ENCODE measurements around the gene IL20.

The IL20 gene, protein sequence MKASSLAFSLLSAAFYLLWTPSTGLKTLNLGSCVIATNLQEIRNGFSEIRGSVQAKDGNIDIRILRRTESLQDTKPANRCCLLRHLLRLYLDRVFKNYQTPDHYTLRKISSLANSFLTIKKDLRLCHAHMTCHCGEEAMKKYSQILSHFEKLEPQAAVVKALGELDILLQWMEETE

DNA sequence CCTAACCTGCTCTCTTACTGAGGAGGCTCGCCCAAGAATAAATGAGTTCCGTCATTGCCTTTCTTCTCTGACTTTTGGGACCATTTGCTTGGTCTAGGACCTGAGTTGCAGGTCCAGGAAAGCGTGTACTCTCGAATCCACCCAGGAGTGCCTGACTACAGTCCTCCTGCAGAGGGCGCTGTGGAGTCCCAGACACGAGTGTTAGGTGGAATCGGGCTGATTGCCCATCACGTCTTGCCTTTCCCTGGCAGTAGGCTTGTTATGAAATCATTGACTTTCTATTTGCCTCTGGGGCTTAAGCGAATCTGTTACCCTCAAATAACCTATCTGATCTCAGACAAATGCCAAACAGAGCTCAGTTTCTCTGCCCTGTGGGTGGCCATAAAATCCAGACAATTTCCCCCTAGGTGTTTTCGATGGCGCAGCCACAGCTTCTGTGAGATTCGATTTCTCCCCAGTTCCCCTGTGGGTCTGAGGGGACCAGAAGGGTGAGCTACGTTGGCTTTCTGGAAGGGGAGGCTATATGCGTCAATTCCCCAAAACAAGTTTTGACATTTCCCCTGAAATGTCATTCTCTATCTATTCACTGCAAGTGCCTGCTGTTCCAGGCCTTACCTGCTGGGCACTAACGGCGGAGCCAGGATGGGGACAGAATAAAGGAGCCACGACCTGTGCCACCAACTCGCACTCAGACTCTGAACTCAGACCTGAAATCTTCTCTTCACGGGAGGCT lies at the start of gene IL20:
IL20 (plus strand) TSS at position 685 of the 733 bp plus-strand sequence. CDS start 230 bp downstream, outside the sequence.
- DNase-seq (ENCODE audit: low read depth in 3 of 3) = peak; percentile 69 to 79 (median 70)

DNA sequence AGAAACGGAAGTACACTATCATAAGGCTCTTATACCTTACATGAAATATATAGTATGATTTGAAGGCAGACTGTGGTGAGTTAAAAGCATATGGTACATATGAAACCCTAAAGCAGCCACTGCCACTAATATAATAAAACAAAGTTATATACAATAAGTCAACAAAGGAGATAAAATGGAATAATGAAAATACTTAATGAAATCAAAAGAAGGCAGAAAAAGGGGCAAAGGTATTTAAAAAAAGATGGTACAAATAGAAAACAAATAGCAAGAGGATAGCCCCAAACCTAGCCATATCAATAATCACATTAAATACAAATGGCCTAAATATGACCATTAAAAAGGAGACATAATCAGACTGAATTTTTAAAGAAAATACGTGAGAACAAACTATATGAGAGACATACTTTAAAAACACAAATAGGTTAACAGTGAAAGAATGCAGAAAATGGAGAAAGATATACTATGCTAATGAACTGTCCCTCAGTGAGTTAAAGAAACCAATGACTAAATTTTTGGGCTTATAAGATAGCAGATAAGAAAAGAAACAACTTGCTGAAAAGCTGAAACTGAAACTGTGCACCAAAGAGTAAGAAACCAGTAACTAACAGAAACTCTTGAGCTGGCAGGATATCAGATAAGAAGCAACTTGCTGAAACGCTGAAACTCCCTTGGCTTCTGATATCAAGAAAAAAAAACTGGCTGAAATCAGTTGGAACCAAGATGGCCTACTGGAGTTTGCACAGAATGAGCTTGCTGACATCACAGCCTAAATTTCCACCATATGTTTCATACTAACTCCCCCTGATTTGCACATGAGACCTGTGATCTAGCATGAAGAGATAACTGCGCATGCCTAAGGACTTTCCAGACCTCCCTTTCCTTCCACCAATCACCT lies 48.8 kb upstream of the IL20 start:
- DNase-seq (ENCODE audit: low read depth in 3 of 3) = no peak

DNA sequence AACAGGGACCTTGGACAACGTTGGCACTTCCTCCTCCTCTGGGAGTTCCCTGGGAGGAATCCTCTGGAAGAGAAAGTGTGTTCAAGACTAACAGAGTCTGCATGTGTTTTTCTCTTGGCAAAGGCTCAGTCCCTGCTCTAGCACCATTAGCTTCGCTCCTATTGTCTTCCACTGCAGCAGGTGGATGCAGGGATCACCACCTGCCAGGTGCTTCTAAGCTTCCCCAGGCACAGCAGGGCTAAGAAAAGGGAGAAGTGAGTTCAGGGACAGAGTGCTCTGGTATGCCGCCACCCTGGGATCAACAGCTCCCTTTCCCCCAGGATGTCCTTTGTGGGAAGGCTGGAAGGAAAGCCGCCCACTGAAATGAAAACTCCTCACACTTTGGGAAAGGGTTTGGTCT lies 43.9 kb upstream of the IL20 start:
- DNase-seq (ENCODE audit: low read depth in 3 of 3) = no peak

DNA sequence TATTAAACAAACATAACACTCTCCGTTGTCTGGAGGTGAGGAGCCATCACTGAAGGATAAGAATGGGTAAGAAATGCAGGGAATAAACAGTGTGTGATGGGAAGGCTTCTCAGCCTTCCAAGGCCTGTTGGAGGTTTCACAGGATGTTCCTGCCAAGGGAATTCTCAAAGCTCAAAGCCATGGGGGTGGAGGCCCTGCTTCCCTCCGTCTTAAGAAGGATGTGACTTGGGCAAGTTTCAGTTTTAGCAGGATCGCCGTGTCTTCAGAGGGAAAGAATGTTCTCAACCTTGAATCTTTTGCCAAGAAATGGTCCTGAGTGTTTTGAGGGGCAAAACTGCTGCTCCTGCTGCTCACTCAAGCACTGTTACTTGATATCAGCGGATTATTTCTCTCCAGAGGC lies 41.7 kb upstream of the IL20 start:
- no peak for DNase-seq (ENCODE audit: low read depth in 3 of 3)

DNA sequence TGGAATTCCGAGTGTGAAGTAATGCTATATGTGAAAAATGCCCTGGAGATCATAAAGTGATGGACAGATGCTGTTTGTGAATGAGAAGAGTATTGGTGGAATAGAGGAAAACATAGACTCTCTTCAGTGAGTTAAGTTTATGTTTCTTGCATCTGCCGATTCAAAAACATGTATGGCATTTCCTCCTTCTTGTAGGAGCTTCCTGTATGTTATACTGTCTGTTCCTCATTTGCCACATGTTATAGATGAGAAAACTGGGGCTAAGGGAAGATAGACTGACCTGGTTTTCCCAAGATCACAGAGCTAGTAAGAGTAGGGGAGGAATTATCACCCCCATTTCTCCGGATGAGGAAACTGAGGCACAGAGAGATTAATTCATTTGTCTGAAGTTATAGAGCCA lies 41.1 kb upstream of the IL20 start:
- no peak for DNase-seq (ENCODE audit: low read depth in 3 of 3)

DNA sequence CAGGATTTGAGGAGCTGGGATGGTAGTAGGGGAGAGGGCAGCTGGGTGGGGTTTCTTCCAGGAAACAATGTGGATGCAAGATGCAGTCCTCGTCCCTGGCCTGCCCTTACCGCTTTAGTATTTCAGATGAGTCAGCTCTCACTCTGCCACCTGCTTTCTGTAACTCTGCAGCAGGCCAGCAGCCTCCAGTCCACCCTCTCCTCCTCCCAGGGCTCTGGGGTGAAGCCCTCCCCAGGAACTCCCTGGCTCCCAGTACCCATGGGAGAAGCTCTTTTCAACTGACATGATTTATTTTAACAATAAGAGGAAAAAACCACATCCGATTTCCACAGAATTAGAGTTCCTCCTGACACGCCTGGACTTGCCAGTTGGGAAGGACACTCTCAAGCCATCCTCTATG lies 39.0 kb upstream of the IL20 start:
- DNase-seq (ENCODE audit: low read depth in 3 of 3) = no peak

DNA sequence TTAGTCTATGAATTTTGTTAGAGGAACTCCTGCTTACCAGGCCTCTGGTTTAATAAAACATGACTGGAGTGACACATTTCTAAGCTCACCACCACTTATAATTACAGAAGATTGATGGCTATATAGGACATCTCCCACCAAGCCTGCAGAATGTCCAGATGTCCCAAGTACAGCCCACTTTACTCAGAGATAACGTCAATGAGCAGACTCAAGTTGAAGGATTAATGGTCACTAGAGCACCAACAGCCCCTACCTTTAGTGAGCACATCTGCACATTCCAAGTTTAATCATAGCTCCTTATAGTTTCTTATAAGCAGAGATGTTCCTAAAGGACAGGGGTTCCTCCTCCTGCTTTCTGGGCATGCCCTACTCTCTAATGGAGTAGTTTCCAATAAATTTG lies 37.4 kb upstream of the IL20 start:
- no peak for DNase-seq (ENCODE audit: low read depth in 3 of 3)

DNA sequence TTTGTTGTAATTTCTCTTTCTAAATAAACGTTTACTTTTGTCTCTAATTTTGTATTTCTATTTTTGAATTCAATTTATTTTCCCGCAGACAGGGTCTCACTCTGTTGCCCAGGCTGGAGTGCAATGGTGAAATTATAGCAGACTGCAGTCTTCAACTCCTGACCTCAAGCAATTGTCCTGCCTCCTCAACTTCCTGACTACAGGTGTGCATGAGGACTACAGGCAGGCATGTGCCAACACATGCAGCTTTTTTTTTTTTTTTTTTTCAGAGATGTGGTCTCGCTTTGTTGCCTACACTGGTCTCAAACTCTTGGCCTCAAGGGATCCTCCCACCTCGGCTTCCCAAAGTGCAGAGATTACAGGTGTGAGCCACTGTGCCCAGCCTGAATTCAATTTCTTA lies 36.7 kb upstream of the IL20 start:
- no peak for DNase-seq (ENCODE audit: low read depth in 3 of 3)

DNA sequence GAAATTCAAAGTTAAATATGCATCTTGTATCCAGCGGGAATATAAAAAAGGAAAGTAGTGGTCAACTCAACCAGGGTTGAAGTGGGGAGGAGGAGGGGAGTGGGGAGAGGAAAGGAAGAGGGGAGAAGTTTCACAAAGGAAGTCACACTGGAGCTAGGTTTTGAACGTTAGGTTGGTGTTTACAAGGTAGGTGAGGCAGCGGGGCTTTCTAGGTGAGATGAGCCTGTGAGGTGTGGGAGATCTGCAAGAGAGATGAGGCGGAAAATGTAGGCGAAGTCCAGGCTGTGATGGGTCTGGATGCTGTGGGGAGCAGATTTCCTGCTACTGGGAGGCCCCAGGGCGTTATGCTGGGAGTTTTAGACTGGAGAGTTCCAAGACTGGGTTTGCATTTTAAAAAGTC lies 36.1 kb upstream of the IL20 start:
- DNase-seq (ENCODE audit: low read depth in 3 of 3) = no peak

DNA sequence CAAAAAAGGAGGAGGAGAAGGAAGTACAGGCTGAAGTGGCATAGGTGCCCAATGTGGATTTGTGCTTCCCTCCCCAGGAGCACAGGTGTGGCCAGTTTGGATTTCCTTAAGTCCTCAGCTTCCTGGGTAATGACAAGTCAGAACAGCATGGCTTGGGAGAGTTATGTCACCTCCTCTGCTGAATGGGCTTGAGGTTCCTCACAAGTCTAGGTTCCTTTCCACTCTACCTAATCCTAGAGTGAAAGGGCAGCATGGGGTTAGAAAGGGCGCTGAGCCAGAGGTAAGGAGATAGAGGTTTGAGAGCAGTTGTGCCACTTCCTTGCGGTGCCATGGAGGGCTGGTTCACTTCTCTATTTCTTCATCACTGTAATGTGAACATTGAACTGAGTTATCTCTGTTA lies 35.5 kb upstream of the IL20 start:
- DNase-seq (ENCODE audit: low read depth in 3 of 3) = no peak

DNA sequence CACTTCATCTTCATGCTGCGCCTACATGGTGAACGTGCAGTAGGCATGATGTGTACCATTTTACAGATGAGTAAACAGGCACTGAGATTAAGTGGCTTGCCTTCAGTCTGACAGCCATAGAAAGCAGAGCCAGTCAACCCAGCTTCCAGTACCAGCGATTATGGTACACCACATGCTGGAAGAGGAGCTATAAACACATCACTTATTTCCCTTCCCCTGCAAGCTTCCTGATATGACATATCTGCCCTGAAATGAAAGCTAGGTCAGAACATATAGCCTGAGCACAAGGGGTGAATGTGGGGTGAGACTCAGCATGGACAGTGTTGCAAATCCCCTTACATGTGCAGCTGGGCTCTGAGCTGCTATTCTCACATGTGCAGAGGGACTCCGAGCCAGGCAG lies 33.8 kb upstream of the IL20 start:
- DNase-seq (ENCODE audit: low read depth in 3 of 3) = no peak

DNA sequence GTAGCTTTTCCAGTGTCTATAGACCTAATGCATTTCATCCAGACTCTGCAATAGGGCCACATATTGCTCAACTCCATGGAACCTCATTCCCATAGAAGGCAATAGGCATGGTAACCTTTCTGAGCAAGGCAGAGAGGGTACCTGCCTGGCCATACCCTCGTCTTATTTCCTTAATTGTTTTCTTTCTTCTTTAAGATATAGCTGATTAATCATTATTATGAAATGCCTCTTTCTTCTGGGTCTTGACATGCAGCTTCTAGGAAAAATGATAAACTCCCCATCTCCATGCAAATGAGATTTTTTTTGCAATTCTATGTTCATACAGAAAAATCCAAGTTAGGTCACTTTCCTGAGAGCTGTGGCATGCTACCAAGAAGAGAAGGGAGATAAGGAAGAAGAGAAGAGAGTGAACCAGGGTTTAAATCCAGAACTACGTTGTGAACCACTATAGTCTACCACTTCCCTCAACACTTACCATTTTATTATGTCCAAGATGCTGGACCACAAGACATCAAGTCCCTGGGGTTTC lies 33.0 kb upstream of the IL20 start:
- no peak for DNase-seq (ENCODE audit: low read depth in 3 of 3)

DNA sequence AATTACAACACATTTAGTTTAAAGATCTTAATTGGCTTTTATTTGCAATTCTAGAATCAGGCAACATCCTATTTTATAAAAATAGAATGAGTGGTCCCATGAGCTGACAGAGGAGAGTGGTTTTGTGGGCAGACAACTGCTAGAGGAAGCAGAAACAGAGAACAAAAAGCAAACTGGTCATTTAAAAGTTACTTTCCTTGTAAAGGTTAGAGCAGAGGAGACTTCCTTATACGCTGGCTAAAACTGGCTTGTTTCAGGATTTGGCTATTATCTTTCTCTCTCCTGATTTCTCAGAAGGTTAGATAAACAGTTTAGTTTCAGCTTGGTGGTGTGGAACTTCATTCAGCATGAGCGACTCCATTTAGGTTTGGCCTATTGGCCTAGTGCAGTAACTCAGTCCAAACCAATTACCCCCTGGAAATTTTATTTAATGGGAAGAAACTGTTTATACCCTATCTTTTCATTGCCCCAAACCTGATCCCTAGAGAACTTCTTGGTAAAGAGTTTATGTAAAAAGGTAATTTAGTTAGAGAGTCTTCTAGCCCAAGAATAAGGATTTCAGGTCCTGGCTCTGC lies 32.2 kb upstream of the IL20 start:
- no peak for DNase-seq (ENCODE audit: low read depth in 3 of 3)

DNA sequence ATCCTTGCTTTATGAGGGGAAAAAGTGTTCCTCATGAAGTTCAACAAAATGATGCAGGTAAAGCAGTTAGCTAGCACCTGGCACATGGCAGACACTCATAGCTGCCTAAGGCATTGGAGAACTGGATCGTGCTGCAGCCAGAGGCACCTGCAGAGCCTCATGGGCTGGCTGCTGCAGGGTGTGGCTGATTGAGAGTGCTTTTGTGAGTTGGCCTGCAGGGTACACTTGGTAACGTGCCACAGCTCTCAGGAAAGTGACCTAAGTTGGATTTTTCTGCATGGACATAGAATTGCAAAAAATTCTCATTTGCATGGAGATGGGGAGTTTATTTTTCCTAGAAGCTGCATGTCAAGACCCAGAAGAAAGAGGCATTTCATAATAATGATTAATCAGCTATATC lies 31.6 kb upstream of the IL20 start:
- no peak for DNase-seq (ENCODE audit: low read depth in 3 of 3)

DNA sequence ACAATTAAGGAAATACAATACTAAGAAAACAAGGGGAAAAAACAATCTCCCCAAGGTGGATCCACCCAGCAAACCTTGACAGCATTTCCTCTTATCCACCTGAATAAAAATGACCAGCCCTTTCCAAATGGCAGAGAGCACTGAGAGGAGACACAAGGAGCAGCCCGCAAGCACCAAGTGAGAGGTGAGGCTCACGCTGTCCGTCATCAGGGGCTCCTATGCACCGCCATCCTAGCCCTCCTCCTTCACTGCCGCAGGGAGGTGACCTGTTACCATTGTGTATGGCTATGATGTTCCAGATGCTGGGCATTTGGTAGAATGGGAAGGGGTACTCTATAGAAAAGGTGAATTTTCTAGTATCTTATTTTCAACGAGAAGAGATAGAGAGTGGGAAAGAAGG lies 31.2 kb upstream of the IL20 start:
- no peak for DNase-seq (ENCODE audit: low read depth in 3 of 3)

DNA sequence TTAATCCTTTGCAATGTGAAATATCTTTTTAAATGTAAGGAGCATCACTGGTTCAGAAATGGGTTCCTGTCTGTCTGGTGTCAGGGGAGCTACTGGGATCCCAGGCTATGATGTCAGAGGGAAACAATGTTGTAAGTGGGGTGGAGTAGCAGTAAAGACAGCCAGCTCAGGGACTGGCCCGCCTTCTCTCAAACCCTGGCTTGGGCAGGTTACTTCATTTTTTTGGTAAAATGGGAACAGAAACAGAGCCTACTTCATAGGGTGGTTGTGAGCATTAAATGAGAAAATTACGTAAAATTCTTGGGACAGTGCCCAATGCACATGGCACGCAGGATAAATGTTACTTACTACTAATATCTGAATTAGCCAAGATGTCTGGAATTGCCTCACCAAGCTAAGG lies 30.7 kb upstream of the IL20 start:
- DNase-seq (ENCODE audit: low read depth in 3 of 3) = no peak

DNA sequence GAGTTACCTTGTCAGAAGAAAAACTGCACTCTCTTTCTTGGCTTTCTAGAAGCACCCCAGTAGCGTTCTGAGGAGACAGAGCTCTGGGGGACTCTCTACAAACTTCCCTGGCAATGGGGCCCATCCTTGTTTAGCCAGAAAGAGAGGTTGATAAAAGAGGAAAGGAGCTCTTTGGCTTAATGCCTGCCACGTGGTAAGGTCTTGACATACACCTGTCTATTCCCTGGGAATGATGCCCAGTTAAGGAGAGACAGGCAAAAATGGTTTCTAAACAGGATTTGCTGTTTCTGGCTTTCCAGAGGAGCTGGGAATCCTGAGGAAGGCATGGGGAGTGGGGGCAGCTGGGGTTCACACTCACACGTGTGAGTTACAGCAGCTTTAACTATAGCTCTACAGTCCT lies 30.2 kb upstream of the IL20 start:
- no peak for DNase-seq (ENCODE audit: low read depth in 3 of 3)

DNA sequence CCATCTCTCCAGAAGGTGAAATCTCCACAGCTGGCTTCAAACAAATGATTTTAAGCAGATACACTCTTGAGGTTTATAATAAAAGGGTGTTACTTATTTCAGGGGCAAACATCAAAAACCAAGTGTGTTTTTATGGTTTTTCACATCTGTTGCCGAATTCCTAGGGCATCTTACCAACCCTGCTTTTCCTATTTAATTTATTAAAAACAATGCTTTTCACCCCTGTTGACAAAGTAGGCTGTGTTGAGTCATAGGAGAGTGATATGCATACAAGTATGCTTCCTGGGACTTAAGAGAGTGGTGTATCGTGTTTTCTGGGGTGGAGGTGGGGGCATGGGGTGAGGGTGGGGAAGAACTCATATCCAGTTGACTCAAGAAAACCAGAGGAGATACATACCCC lies 29.3 kb upstream of the IL20 start:
- no peak for DNase-seq (ENCODE audit: low read depth in 3 of 3)

DNA sequence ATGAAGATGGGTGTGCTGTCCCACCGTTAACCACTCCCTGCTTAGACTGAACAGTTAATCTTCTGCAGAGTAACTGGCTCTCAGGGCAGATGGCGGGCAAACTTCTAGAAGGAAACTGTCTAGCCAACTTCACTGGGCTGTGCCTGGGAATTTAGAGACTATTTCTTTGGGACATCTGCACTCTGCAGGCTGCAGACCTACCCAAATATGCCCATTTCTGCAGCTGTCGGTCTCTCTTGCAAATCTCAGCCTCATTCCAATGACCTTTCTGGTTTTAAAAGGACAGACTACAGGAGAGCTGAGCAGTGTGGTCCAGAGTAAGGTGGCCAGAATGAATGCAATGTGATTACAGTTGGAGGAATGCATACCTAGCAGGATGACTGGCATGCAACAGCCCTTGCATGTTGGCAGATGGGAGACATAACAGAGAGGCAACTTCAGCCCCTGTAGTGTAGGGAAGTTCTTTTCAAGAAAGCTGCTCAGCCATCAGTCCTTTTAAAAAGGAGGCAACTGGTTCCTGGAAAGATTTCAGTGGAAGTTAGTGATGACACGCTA lies 26.3 kb upstream of the IL20 start:
- DNase-seq (ENCODE audit: low read depth in 3 of 3) = no peak

DNA sequence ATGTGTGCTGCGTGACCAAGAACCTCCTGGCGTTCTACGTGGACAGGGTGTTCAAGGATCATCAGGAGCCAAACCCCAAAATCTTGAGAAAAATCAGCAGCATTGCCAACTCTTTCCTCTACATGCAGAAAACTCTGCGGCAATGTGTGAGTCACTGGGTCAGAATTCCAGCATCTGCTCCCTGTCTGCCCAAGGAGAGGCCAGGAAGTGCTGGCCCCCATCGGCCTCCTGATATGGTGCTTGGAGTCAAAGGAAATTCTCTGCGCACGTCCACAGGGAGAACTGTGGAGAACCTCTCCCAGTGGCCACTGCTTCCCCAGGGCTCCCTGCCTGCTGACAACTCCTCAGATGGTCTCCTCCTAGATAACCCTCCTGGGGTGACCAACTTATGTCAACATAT lies 25.6 kb upstream of the IL20 start:
- no peak for DNase-seq (ENCODE audit: low read depth in 3 of 3)

DNA sequence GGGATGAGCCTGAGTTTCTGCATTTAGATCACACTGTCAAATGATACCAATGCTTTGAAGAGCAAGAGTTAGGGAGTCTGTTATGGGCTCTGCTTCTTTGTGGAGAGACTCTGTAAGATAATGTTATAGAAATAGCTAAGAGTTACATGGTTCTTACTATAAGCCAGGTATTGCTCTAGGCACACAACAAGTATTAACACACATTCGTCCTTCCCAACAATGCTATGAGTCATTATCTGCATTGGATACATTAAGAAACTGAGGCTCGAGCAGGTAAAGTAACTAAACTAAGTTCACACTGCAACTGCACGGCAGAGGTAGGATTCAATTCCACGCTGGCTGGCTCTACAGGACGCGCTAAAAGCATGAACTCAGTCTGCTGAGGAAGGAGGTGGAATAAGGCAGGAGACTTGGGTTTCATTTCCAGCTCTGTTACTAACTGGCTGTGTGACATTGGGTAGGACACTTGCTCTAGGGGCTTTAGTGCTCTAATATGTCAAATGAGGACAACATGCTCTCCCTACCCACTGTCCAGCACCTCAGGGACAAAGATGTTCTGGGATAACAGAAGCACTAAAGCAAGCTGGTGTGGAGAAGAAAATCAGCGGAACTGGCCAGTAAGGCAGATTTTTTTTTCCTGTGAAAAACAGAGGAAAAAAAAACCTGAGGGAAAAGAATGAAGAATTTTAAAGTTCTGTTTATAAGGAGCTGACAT lies 23.7 kb upstream of the IL20 start:
- no peak for DNase-seq (ENCODE audit: low read depth in 3 of 3)

All from stimulated activated CD4-positive, alpha-beta T cell treated with anti-CD3 and anti-CD28 coated beads, TNF-alpha, amount 100 ng/mL, for 4 hours (primary cell).